Spleen (tissue), 11 donors: ENCODE measurements around the gene UFC1. TPM values are rescaled to one million over a fixed set of nuclear protein-coding genes. Genes with fewer than 3 reads are reported as not detected.
A peak's percentile ranks its signal among the peaks of the same experiment; 100 is the strongest.

ENCODE experiments used
- DNase-seq: peaks from one replicate; pipeline ENCODE4 v3.0.0-alpha.2; 2020
- H3K27ac ChIP-seq, 8 donors: fragments of 200-600 bp; sonication (generic) in 7 of 8; 1 replicate in 4 of 8; 2 replicates in 4 of 8; pipeline versions ENCODE4 v1.5.0 to v1.8.0; 2016 to 2021; ENCODE audit warnings: inconsistent platforms in 4 of 8, mild to moderate bottlenecking in 4 of 8, moderate library complexity in 1 of 8
- H3K27me3 ChIP-seq, 7 donors: fragments of 200-600 bp; sonication (generic) in 6 of 7; replicated peaks in 1 of 7; 1 replicate in 4 of 7; 2 replicates in 3 of 7; pipeline versions ENCODE4 v1.5.0 to v1.8.0; 2016 to 2021; ENCODE audit warnings: inconsistent platforms in 3 of 7, mild to moderate bottlenecking in 1 of 7
- H3K36me3 ChIP-seq, 6 donors: fragments of 200-600 bp; sonication (generic) in 5 of 6; 1 replicate in 4 of 6; 2 replicates in 2 of 6; pipeline versions ENCODE4 v1.5.0 to v1.8.0; 2016 to 2021; ENCODE audit warnings: inconsistent platforms in 2 of 6
- H3K4me1 ChIP-seq, 6 donors: fragments of 200-600 bp; sonication (generic) in 5 of 6; 1 replicate in 3 of 6; 2 replicates in 3 of 6; pipeline versions ENCODE4 v1.5.0 to v1.8.0; 2016 to 2021; ENCODE audit warnings: inconsistent platforms in 3 of 6
- H3K4me3 ChIP-seq, 8 donors: fragments of 200-600 bp; sonication (generic) in 7 of 8; 1 replicate in 4 of 8; 2 replicates in 4 of 8; pipeline versions ENCODE4 v1.5.0 to v1.8.0; 2016 to 2021; ENCODE audit warnings: inconsistent platforms in 4 of 8, mild to moderate bottlenecking in 4 of 8, moderate library complexity in 2 of 8
- H3K9me3 ChIP-seq, 8 donors: fragments of 200-600 bp; sonication (generic) in 7 of 8; 1 replicate in 4 of 8; 2 replicates in 4 of 8; pipeline versions ENCODE4 v1.5.0 to v1.8.0; 2016 to 2021; ENCODE audit warnings: inconsistent platforms in 4 of 8
- CTCF ChIP-seq, 11 experiments: fragments of 200-600 bp in 7 of 11; fragments of 450-650 bp in 4 of 11; sonication (generic) in 4 of 11; IDR thresholded peaks in 8 of 11; conservative IDR thresholded peaks in 3 of 11; 1 replicate in 7 of 11; 2 replicates in 4 of 11; pipeline versions ENCODE4 v1.4.0 to v1.8.0; 2016 to 2021; ENCODE audit warnings: antibody characterized with exemption in 11 of 11, inconsistent platforms in 4 of 11, mild to moderate bottlenecking in 1 of 11
- POLR2A ChIP-seq, 3 donors: fragments of 450-650 bp; IDR thresholded peaks; one replicate each; pipeline ENCODE4 v1.5.1; 2017; ENCODE audit warnings: antibody characterized with exemption in 3 of 3, mild to moderate bottlenecking in 1 of 3
- POLR2AphosphoS5 ChIP-seq, 3 donors: sonication (generic); formaldehyde crosslinking; IDR thresholded peaks; one replicate each; pipeline ENCODE4 v1.5.1; 2017; ENCODE audit warnings: antibody characterized with exemption in 3 of 3
- WGBS, 5 donors: extraction: QIAGEN DNeasy Blood & Tissue Kit in 3 of 5; methylation state at CpG; one replicate each; pipeline versions ENCODE4 v1.1.5 to v1.1.7; 2013 to 2018; 5-methylcytosine and 5-hydroxymethylcytosine counted together
- intact Hi-C: fragments of 100-400 bp; cut with DNase I; formaldehyde crosslinking; loops from one replicate; pipeline ENCODE4 v1.15.0; 2023; ENCODE audit warnings: low total_unique reads
- polyA plus RNA-seq, 3 donors: library from polyadenylated mRNA; stranded (reverse); fragments of 200-250 nt; gene quantifications; one replicate each; pipeline ENCODE4 v1.2.1, GENCODE V29; 2013
- total RNA-seq, 7 donors: library from RNA; depleted of rRNA in 3 of 7; stranded (reverse); fragments of >200 nt in 3 of 7; fragmentation: NEBNext Ultra II Directional in 4 of 7; extraction: Animal tissue kit (Norgen Biotek cat#: 25700) in 4 of 7; gene quantifications; one replicate each; pipeline versions ENCODE4 v1.1.0 to v1.2.1, GENCODE V29; 2016 to 2021
- donor health status: healthy with polysubstance abuse.
- donor health status: DM: no; HTN: no; CAD: no; lungs with moderate emphysema.
- donor health status: DM: no; HTN: no; CAD: no.
- donor health status: Bipolar disorder and iron deficiency.
- donor health status: healthy.
- donor health status: DM: no; HTN: no; CAD: no.
- donor health status: DM: yes; HTN: yes; CAD: no.

UFC1 gene
- total and polyA plus RNA-seq, 10 donors = 62.8 to 130 (median 74.7) TPM

- intact Hi-C loops = no loop called here
- Histone ChIP-seq H3K9me3 (no peaks in the 10 kb centered on the region), H3K4me3 (peak overlapping the region; percentile 55 to 85 (median 66)), H3K27ac (peak overlapping the region; percentile 95 to 99 (median 97)), H3K27me3 (no peaks in the 10 kb centered on the region), H3K4me1 (peaks cover 40 to 92% (median 63%) of the 10 kb centered on the region in 6 donors), H3K36me3 (peaks cover 2 to 43% (median 25%) of the 10 kb centered on the region in 6 donors)
- WGBS, 5 donors = 5 to 7% (median 6%) methylated on average over 22 of the region's 22 CpGs
- TF ChIP-seq CTCF (IDR thresholded peaks at IDR 0.05 in 8 of 11, conservative IDR thresholded peaks at IDR 0.05 in 3 of 11) (no peak), POLR2A (IDR thresholded peaks at IDR 0.05) (no peak), POLR2AphosphoS5 (IDR thresholded peaks at IDR 0.05) (no peak)
- peak; percentile 42 for DNase-seq
Measured at GRCh38 chr1:161131523-161132409, 22.0 kb upstream of the UFC1 start.

GRCh38 chr1:161132410-161133219, 21.2 kb upstream of the UFC1 start, which contains the start of gene DEDD:
DEDD (minus strand) TSS chr1:161132667; CDS start chr1:161124462, 8,205 bp downstream.
- TF ChIP-seq CTCF (IDR thresholded peaks at IDR 0.05 in 8 of 11, conservative IDR thresholded peaks at IDR 0.05 in 3 of 11) (peak in 1 of 11 experiments; percentile 21), POLR2A (IDR thresholded peaks at IDR 0.05) (no peak), POLR2AphosphoS5 (IDR thresholded peaks at IDR 0.05) (peak; percentile 74 to 80 (median 80))
- DNase-seq = peak; percentile 97
- Histone ChIP-seq H3K4me1 (peaks cover 40 to 92% (median 56%) of the 10 kb centered on the region in 6 donors), H3K9me3 (no peaks in the 10 kb centered on the region), H3K27ac (peak within 1 kb of the TSS; percentile 95 to 99 (median 97)), H3K4me3 (peak within 1 kb of the TSS; percentile 55 to 85 (median 66)), H3K36me3 (peaks cover 2 to 34% (median 17%) of the 10 kb centered on the region in 6 donors), H3K27me3 (no peaks in the 10 kb centered on the region)
- intact Hi-C loops = no loop called here
- WGBS, 5 donors = 0 to 1% (median 1%) methylated on average over 30 to 68 of the region's 68 CpGs

- TF ChIP-seq CTCF (IDR thresholded peaks at IDR 0.05 in 8 of 11, conservative IDR thresholded peaks at IDR 0.05 in 3 of 11) (no peak), POLR2AphosphoS5 (IDR thresholded peaks at IDR 0.05) (no peak), POLR2A (IDR thresholded peaks at IDR 0.05) (no peak)
- WGBS, 5 donors = 5 to 9% (median 8%) methylated on average over 11 of the region's 11 CpGs
- H3K27ac ChIP-seq = peak overlapping the region; percentile 95 to 99 (median 97)
- peaks cover 38 to 92% (median 52%) of the 10 kb centered on the region in 6 donors for H3K4me1 ChIP-seq
- no peaks in the 10 kb centered on the region for H3K27me3 ChIP-seq
- intact Hi-C loops = no loop called here
- DNase-seq = no peak
- H3K4me3 ChIP-seq = peak overlapping the region; percentile 55 to 85 (median 66)
- peaks cover 0 to 27% (median 12%) of the 10 kb centered on the region in 6 donors for H3K36me3 ChIP-seq
- no peaks in the 10 kb centered on the region for H3K9me3 ChIP-seq
Measured at GRCh38 chr1:161133220-161133740, 20.5 kb upstream of the UFC1 start.
